Smooth muscle cell (in vitro differentiated cells): Measurements from ENCODE around the gene ALX4. TPM values are rescaled to one million over a fixed set of nuclear protein-coding genes. Genes with fewer than 3 reads are reported as not detected.

Source experiments
- DNase-seq: peaks from one replicate; lab custom pipeline; 2025; ENCODE audit not compliant: unreplicated experiment; lab: John Stamatoyannopoulos, UW
- H2AFZ ChIP-seq: fragments of 200-600 bp; sonication (generic); 2 replicates; pipeline ENCODE4 v1.6.0; 2016; ENCODE audit warnings: antibody characterized with exemption, low read depth, mild to moderate bottlenecking
- H3F3A ChIP-seq: fragments of 200-600 bp; sonication (generic); 2 replicates; pipeline ENCODE4 v1.6.0; 2017; ENCODE audit warnings: antibody characterized with exemption, low read depth
- H3K27ac ChIP-seq: fragments of 200-600 bp; sonication (generic); 2 replicates; pipeline ENCODE4 v1.5.1; 2016; ENCODE audit warnings: low read depth, mild to moderate bottlenecking
- H3K27me3 ChIP-seq: fragments of 200-600 bp; sonication (generic); 2 replicates; pipeline ENCODE4 v1.6.1; 2016; ENCODE audit warnings: low read depth, mild to moderate bottlenecking
- H3K36me3 ChIP-seq: fragments of 200-600 bp; sonication (generic); 2 replicates; pipeline ENCODE4 v1.5.1; 2016; ENCODE audit warnings: low read depth
- H3K4me1 ChIP-seq: fragments of 200-600 bp; sonication (generic); 2 replicates; pipeline ENCODE4 v1.5.1; 2016; ENCODE audit warnings: low read depth
- H3K4me2 ChIP-seq: fragments of 200-600 bp; sonication (generic); 2 replicates; pipeline ENCODE4 v1.6.0; 2016; ENCODE audit warnings: mild to moderate bottlenecking
- H3K4me3 ChIP-seq: fragments of 200-600 bp; sonication (generic); 2 replicates; pipeline ENCODE4 v1.5.1; 2016; ENCODE audit warnings: mild to moderate bottlenecking
- H3K79me2 ChIP-seq: fragments of 200-600 bp; sonication (generic); 2 replicates; pipeline ENCODE4 v1.6.0; 2016; ENCODE audit warnings: low read depth, mild to moderate bottlenecking
- H3K9ac ChIP-seq: fragments of 200-600 bp; sonication (generic); 2 replicates; pipeline ENCODE4 v1.6.0; 2016; ENCODE audit warnings: low read depth
- H3K9me3 ChIP-seq: fragments of 200-600 bp; sonication (generic); replicated peaks from 2 replicates; pipeline ENCODE4 v1.5.1; 2016; ENCODE audit warnings: low read depth
- H4K20me1 ChIP-seq: fragments of 200-600 bp; sonication (generic); 2 replicates; pipeline ENCODE4 v1.6.0; 2016; ENCODE audit warnings: low read depth
- CTCF ChIP-seq: fragments of 200-600 bp; sonication (generic); IDR thresholded peaks from 2 replicates; pipeline ENCODE4 v1.5.1; 2017; ENCODE audit warnings: borderline replicate concordance, mild to moderate bottlenecking, antibody characterized with exemption; ENCODE audit not compliant: insufficient read depth, poor library complexity, severe bottlenecking
- WGBS: methylation state at CpG from one replicate; pipeline ENCODE4 v1.1.7; 2016; ENCODE audit warnings: low lambda C conversion rate; 5-methylcytosine and 5-hydroxymethylcytosine counted together
- polyA plus RNA-seq: library from polyadenylated mRNA; unstranded; fragments of >200 nt; fragmentation: Nextera tagmentation; extraction: Ambion mirVana; gene quantifications from 2 replicates; pipeline ENCODE4 v1.2.1, GENCODE V29; 2016
- total RNA-seq: library from RNA; depleted of rRNA; stranded (reverse); fragments of >200 nt; gene quantifications from 2 replicates; pipeline ENCODE4 v1.2.3, GENCODE V29; 2014

ALX4 gene
- total and polyA plus RNA-seq, 2 experiments from 2014 or later, result not detected

- Histone ChIP-seq H4K20me1 (no peaks in the 10 kb centered on the region), H3K9me3 (no peaks in the 10 kb centered on the region), H3F3A (no peaks in the 10 kb centered on the region), H3K4me3 (no peak overlapping the region), H3K4me1 (peaks cover 17% of the 10 kb centered on the region), H3K9ac (no peak overlapping the region), H3K27ac (no peak overlapping the region), H3K36me3 (no peaks in the 10 kb centered on the region), H2AFZ (no peak overlapping the region), H3K79me2 (no peaks in the 10 kb centered on the region), H3K27me3 (peaks cover 60% of the 10 kb centered on the region), H3K4me2 (peak overlapping the region; percentile 12)
- 69% methylated on average over 6 of the region's 6 CpGs for WGBS
- no peak for DNase-seq
- no peak for TF ChIP-seq CTCF
Observed at GRCh38 chr11:44300844-44301563, 8.9 kb downstream of the ALX4 start.

- Histone ChIP-seq H3K4me1 (no peaks in the 10 kb centered on the region), H3K36me3 (no peaks in the 10 kb centered on the region)
- TF ChIP-seq CTCF, result no peak
Observed at GRCh38 chr11:44298862-44299261, 11.1 kb downstream of the ALX4 start.

GRCh38 chr11:44290208-44290607 lies 19.7 kb downstream of the ALX4 start:
- Histone ChIP-seq H3K27me3 (peaks cover 16% of the 10 kb centered on the region), H3K36me3 (no peaks in the 10 kb centered on the region), H3K27ac (no peak overlapping the region), H3K79me2 (no peaks in the 10 kb centered on the region), H4K20me1 (no peaks in the 10 kb centered on the region), H3K9me3 (no peaks in the 10 kb centered on the region), H3K4me2 (no peak overlapping the region), H3K9ac (no peak overlapping the region), H3F3A (no peaks in the 10 kb centered on the region), H2AFZ (no peak overlapping the region), H3K4me1 (peaks cover 6% of the 10 kb centered on the region), H3K4me3 (no peak overlapping the region)
- TF ChIP-seq CTCF, result no peak
- WGBS, result 83% methylated on average over 4 of the region's 4 CpGs
- DNase-seq, result no peak

More at GRCh38 chr11:44298862-44299261, 11.1 kb downstream of the ALX4 start:
- Histone ChIP-seq H4K20me1 (no peaks in the 10 kb centered on the region), H3K27ac (no peak overlapping the region), H3K9ac (no peak overlapping the region), H3K79me2 (no peaks in the 10 kb centered on the region), H3F3A (no peaks in the 10 kb centered on the region), H3K27me3 (peaks cover 53% of the 10 kb centered on the region), H3K9me3 (no peaks in the 10 kb centered on the region), H2AFZ (no peak overlapping the region), H3K4me3 (no peak overlapping the region), H3K4me2 (no peak overlapping the region)
- WGBS, result 84% methylated on average over 2 of the region's 2 CpGs
- no peak for DNase-seq

- H3K4me1 ChIP-seq, result peaks cover 6% of the 10 kb centered on the region
- H3F3A ChIP-seq, result no peaks in the 10 kb centered on the region
- no peak overlapping the region for H3K4me2 ChIP-seq
- H3K9ac ChIP-seq, result no peak overlapping the region
- TF ChIP-seq CTCF, result no peak
- H3K79me2 ChIP-seq, result no peaks in the 10 kb centered on the region
- H3K4me3 ChIP-seq, result no peak overlapping the region
- 95% methylated on average over 3 of the region's 3 CpGs for WGBS
- no peak overlapping the region for H3K27ac ChIP-seq
- H4K20me1 ChIP-seq, result no peaks in the 10 kb centered on the region
- peaks cover 9% of the 10 kb centered on the region for H3K27me3 ChIP-seq
- no peaks in the 10 kb centered on the region for H3K36me3 ChIP-seq
- H2AFZ ChIP-seq, result no peak overlapping the region
- no peaks in the 10 kb centered on the region for H3K9me3 ChIP-seq
- DNase-seq, result no peak
Observed at GRCh38 chr11:44288133-44288526, 21.8 kb downstream of the ALX4 start.
